ENCODE measurements around the gene CERS1.
A peak's percentile ranks its signal among the peaks of the same experiment; 100 is the strongest.

CERS1 gene

GRCh38 chr19:18832306-18833140 lies 63.4 kb downstream of the CERS1 start:
- no peak for DNase-seq

DNA sequence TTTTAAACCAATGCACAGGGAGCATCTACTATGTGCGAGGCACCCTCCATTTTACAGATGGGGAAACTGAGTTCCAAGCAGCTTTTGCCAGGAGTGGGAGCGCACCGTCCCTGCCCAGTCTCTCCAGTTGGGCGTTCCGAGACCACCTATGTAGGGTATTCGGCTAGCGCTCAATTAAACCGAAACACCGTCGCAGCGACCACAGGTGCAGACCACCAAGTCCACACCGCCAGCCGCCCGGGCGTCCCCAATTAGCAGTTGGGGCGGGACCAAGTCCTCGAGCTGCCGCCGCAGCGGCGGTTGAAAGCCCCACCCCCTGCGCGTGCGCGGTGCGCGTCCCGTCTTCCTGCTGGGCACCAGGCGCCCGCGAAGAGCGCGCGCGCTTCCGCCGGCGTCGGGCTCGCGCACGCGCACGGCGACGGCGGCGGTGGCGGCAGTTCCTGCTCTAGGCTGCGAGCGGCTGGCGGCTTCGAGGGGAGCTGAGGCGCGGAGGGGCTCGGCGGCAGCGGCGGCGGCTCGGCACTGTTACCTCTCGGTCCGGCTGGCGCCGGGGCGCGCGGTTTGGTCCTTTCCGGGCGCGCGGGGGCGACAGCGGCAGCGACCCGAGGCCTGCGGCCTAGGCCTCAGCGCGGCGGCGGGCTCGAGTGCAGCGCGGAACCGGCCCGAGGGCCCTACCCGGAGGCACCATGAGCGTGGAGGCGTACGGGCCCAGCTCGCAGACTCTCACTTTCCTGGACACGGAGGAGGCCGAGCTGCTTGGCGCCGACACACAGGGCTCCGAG lies 64.2 kb downstream of the CERS1 start, which contains the start of gene UPF1:
Gene UPF1, plus strand, starts transcription at position 436 of the 782 bp plus-strand sequence. Its CDS starts 251 bp downstream, at position 687.
- peak; percentile 85 for DNase-seq

DNA sequence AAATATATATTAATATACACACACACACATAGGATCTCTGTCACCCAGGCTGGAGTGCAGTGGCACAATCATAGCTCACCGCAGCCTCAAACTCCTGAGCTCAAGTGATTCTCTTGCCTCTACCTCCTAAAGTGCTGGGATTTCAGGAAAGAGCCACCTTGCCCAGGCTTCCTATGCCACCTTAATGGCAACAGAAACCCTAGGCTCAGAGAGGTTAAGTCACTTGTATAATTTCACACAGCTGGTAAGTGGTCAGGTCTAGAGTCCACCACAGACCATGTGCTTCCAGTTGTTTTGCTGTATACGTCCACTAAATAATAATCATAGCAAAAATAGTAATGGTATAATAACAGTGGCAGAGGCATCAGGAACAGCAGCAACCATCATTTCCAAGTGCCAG lies 65.5 kb downstream of the CERS1 start:
- no peak for DNase-seq

DNA sequence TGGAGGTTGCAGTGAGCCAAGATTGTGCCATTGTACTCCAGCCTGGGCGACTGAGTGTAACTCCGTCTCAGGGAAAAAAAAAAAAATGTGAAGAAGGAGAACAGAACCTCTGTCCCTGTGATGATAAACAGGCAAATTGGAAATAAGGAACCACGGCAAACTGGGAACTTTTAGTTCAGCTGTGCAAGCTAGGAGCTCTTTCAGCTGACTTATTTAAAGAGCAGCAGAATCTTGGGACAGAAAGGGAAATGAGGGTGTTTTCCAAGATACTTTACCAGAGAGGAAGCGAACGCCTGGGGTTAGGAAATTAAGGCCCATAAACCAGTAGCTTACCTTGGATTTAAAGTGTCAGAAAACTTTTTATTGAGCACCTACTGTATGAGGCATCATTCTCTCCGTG lies 67.2 kb downstream of the CERS1 start:
- no peak for DNase-seq
